AG09309 (cell line): ENCODE data around the gene PPDPF.

Source experiments
- DNase-seq: peaks from one replicate; pipeline ENCODE4 v3.0.0-alpha.2; 2010; ENCODE audit warnings: low read depth
- H3K4me3 ChIP-seq: 2 replicates; pipeline ENCODE4 v1.5.1; 2011; ENCODE audit warnings: mild to moderate bottlenecking, low read depth, low read length, moderate library complexity; ENCODE audit not compliant: control insufficient read depth
- TF ChIP-seq, protein P1 (sequence below): IDR thresholded peaks from 2 replicates; pipeline ENCODE4 v1.5.1; 2011; ENCODE audit warnings: mild to moderate bottlenecking, low read depth, low read length, inconsistent platforms; ENCODE audit not compliant: insufficient read depth, control insufficient read depth; ENCODE audit errors: missing control alignments

PPDPF gene

GRCh38 chr20:63538204-63539091 is 17.9 kb downstream of the PPDPF start:
- DNase-seq = no peak
- peak overlapping the region; percentile 26 for H3K4me3 ChIP-seq
- TF ChIP-seq, protein P1, sequence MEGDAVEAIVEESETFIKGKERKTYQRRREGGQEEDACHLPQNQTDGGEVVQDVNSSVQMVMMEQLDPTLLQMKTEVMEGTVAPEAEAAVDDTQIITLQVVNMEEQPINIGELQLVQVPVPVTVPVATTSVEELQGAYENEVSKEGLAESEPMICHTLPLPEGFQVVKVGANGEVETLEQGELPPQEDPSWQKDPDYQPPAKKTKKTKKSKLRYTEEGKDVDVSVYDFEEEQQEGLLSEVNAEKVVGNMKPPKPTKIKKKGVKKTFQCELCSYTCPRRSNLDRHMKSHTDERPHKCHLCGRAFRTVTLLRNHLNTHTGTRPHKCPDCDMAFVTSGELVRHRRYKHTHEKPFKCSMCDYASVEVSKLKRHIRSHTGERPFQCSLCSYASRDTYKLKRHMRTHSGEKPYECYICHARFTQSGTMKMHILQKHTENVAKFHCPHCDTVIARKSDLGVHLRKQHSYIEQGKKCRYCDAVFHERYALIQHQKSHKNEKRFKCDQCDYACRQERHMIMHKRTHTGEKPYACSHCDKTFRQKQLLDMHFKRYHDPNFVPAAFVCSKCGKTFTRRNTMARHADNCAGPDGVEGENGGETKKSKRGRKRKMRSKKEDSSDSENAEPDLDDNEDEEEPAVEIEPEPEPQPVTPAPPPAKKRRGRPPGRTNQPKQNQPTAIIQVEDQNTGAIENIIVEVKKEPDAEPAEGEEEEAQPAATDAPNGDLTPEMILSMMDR = no peak

- no peak overlapping the region for H3K4me3 ChIP-seq
- no peak for DNase-seq
- TF ChIP-seq, protein P1 = no peak
Observed at GRCh38 chr20:63539092-63539430, 18.5 kb downstream of the PPDPF start.

DNA sequence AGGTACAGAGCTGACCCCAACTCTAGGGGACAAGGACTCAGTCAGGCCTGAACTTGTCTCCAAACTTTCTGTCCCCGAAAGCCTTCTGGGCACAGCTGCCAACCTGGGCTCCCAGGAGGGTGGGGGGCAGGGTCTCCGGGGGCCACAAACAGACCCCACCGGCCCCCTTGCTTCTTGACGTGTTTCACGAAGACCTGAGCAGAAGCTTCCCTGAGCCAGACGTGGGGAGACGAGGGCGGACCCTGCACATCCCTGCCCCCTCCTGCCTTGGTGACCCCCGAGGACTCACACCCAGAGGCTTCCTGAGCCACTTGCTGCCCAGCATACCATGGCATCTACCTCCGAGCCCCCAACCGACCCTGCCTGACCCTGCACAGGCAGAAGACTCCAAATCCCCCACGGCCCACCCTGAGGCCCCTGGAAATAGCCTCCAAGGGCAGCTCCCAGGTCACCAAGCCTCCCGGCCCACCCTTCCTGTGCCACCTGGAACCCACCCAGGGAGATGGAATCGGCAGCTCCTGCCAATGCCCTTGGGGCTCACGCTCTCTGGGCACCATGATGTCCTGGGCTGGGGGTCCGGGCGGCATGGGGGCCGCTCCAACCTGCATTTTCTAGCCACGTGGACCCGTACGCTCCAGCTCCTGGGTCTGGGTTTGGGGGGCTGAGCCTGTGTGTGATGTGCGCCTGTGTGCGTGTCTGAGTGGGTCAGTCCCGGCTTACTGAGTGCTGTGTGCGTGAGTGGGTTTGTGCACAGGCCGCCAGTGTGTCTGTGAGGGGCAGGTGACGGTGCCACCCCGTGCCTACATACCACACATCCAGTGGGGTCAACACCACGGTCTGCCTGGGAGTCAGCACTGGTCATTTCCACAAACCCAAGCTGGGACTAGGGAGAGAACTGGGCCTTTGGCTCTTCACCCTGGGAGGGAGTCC is 19.1 kb downstream of the PPDPF start:
- no peak for DNase-seq
- no peak overlapping the region for H3K4me3 ChIP-seq
- TF ChIP-seq, protein P1 = no peak

GRCh38 chr20:63540417-63541186 is 20.0 kb downstream of the PPDPF start:
- no peak for DNase-seq
- H3K4me3 ChIP-seq = no peak overlapping the region
- TF ChIP-seq, protein P1 = no peak

- no peak overlapping the region for H3K4me3 ChIP-seq
- no peak for DNase-seq
- TF ChIP-seq, protein P1 = no peak
Observed at GRCh38 chr20:63541371-63541770, 20.8 kb downstream of the PPDPF start.

- TF ChIP-seq, protein P1 = no peak
- H3K4me3 ChIP-seq = no peak overlapping the region
- DNase-seq = no peak
Observed at GRCh38 chr20:63542031-63542559, 21.5 kb downstream of the PPDPF start.
